Measurements from ENCODE around the gene TMEM52. TPM values are rescaled to one million over a fixed set of nuclear protein-coding genes. Genes with fewer than 3 reads are reported as not detected.

TMEM52 gene
- total and polyA plus RNA-seq, 2 of the 13 experiments (the other 11 are each of a cell fraction or from before 2014, with no cell fraction given): 13.2 to 18.7 TPM

DNA sequence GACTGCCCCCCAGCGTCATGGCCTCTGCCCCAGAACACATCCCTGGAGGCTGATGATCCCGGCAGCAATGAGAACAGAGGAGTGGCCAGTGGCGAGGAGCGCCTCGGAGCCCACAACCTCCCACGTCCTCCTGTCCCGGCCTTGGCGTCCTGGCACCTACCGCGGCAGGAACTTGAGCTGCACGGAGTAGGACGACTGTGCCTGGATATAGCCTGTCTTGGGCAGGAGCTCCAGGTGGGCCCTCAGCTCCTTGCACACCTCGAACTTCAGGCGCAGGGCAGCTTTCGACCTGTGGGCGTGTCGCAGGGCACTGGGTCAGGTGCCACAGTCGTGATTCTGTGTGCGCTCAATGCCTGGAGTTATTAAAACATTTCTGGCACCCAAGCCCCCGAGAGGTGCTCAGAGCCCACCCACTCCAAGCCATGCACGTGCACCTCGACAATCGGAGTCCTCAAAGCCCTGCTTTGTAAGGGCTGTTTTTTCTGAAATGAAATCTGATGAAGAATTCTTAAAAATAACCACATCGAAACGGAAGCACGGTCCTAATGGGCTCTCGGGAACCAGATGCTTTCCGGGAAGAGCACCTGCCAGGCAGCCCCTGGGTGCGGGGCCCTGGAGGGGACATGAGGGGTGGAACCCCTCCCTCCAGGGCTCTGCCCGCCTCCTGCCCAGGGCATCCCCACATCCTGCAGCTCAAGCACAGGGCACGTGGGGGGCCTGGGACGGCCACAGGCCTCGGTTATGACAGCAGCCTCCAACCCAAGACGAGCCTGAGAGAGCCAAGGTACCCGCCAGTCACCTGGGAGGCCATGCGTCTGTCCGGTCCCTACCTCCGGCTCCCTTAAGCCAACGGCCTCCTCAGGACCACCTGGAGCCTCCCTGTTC, 23.0 kb upstream of the TMEM52 start (continued):
- TF ChIP-seq, protein P1, sequence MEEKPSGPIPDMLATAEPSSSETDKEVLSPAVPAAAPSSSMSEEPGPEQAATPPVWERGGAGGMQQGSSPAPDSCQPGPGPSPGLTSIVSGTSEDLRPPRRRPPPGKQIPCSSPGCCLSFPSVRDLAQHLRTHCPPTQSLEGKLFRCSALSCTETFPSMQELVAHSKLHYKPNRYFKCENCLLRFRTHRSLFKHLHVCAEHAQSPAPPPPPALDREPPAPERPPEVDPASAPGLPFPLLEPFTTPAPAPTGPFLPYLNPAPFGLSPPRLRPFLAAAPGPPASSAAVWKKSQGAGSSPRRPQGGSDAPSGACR (CRISPR knock-in tag; IDR thresholded peaks at IDR 0.05): no peak
- no peak for TF ChIP-seq CCAR2 (optimal IDR thresholded peaks at IDR 0.05; ENCODE audit: low read depth, low read length)
- TF ChIP-seq GABPB1 (CRISPR knock-in tag; IDR thresholded peaks at IDR 0.05): no peak
- no peak for TF ChIP-seq MTF2 (CRISPR knock-in tag; IDR thresholded peaks at IDR 0.05; ENCODE audit: borderline replicate concordance)
- no peak for TF ChIP-seq ZFP90 (CRISPR knock-in tag; IDR thresholded peaks at IDR 0.05; ENCODE audit: borderline replicate concordance)
- no peak for TF ChIP-seq ZNF674 (CRISPR knock-in tag; IDR thresholded peaks at IDR 0.05; ENCODE audit: low read depth)
- no peak for TF ChIP-seq RORA (CRISPR knock-in tag; IDR thresholded peaks at IDR 0.05)
- TF ChIP-seq ZNF572 (CRISPR knock-in tag; IDR thresholded peaks at IDR 0.05): no peak
- TF ChIP-seq STAG1 (CRISPR knock-in tag; IDR thresholded peaks at IDR 0.05): no peak
- TF ChIP-seq TBL1XR1 (IDR thresholded peaks at IDR 0.05; ENCODE audit: borderline replicate concordance, low read length, partially characterized antibody): no peak
- TF ChIP-seq, protein P2, sequence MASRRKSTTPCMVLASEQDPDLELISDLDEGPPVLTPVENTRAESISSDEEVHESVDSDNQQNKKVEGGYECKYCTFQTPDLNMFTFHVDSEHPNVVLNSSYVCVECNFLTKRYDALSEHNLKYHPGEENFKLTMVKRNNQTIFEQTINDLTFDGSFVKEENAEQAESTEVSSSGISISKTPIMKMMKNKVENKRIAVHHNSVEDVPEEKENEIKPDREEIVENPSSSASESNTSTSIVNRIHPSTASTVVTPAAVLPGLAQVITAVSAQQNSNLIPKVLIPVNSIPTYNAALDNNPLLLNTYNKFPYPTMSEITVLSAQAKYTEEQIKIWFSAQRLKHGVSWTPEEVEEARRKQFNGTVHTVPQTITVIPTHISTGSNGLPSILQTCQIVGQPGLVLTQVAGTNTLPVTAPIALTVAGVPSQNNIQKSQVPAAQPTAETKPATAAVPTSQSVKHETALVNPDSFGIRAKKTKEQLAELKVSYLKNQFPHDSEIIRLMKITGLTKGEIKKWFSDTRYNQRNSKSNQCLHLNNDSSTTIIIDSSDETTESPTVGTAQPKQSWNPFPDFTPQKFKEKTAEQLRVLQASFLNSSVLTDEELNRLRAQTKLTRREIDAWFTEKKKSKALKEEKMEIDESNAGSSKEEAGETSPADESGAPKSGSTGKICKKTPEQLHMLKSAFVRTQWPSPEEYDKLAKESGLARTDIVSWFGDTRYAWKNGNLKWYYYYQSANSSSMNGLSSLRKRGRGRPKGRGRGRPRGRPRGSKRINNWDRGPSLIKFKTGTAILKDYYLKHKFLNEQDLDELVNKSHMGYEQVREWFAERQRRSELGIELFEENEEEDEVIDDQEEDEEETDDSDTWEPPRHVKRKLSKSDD (CRISPR knock-in tag; IDR thresholded peaks at IDR 0.05; ENCODE audit: low read depth): no peak
- TF ChIP-seq, protein P3, sequence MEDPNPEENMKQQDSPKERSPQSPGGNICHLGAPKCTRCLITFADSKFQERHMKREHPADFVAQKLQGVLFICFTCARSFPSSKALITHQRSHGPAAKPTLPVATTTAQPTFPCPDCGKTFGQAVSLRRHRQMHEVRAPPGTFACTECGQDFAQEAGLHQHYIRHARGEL (CRISPR knock-in tag; IDR thresholded peaks at IDR 0.05): no peak
- TF ChIP-seq, protein P4, sequence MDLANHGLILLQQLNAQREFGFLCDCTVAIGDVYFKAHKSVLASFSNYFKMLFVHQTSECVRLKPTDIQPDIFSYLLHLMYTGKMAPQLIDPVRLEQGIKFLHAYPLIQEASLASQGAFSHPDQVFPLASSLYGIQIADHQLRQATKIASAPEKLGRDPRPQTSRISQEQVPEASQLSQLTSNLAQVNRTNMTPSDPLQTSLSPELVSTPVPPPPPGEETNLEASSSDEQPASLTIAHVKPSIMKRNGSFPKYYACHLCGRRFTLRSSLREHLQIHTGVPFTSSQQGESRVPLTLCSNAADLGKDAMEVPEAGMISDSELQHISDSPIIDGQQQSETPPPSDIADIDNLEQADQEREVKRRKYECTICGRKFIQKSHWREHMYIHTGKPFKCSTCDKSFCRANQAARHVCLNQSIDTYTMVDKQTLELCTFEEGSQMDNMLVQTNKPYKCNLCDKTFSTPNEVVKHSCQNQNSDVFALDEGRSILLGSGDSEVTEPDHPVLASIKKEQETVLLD (CRISPR knock-in tag; IDR thresholded peaks at IDR 0.05; ENCODE audit: low read depth): no peak
- no peak for TF ChIP-seq NKX3-1 (CRISPR knock-in tag; IDR thresholded peaks at IDR 0.05)
- no peak for TF ChIP-seq FLYWCH1 (CRISPR knock-in tag; IDR thresholded peaks at IDR 0.05)
- TF ChIP-seq, protein P5, sequence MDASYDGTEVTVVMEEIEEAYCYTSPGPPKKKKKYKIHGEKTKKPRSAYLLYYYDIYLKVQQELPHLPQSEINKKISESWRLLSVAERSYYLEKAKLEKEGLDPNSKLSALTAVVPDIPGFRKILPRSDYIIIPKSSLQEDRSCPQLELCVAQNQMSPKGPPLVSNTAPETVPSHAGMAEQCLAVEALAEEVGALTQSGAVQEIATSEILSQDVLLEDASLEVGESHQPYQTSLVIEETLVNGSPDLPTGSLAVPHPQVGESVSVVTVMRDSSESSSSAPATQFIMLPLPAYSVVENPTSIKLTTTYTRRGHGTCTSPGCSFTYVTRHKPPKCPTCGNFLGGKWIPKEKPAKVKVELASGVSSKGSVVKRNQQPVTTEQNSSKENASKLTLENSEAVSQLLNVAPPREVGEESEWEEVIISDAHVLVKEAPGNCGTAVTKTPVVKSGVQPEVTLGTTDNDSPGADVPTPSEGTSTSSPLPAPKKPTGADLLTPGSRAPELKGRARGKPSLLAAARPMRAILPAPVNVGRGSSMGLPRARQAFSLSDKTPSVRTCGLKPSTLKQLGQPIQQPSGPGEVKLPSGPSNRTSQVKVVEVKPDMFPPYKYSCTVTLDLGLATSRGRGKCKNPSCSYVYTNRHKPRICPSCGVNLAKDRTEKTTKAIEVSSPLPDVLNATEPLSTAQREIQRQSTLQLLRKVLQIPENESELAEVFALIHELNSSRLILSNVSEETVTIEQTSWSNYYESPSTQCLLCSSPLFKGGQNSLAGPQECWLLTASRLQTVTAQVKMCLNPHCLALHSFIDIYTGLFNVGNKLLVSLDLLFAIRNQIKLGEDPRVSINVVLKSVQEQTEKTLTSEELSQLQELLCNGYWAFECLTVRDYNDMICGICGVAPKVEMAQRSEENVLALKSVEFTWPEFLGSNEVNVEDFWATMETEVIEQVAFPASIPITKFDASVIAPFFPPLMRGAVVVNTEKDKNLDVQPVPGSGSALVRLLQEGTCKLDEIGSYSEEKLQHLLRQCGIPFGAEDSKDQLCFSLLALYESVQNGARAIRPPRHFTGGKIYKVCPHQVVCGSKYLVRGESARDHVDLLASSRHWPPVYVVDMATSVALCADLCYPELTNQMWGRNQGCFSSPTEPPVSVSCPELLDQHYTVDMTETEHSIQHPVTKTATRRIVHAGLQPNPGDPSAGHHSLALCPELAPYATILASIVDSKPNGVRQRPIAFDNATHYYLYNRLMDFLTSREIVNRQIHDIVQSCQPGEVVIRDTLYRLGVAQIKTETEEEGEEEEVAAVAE (CRISPR knock-in tag; IDR thresholded peaks at IDR 0.05; ENCODE audit: borderline replicate concordance): no peak
- TF ChIP-seq ZMYM4 (CRISPR knock-in tag; IDR thresholded peaks at IDR 0.05): no peak
- TF ChIP-seq POLR2A (IDR thresholded peaks at IDR 0.05; ENCODE audit: insufficient read depth in 1 of 2, low read depth in 2 of 2, low read length in 2 of 2): no peak
- no peak for TF ChIP-seq MBNL3 (CRISPR knock-in tag; conservative IDR thresholded peaks at IDR 0.05)
- no peak for TF ChIP-seq YEATS4 (CRISPR knock-in tag; IDR thresholded peaks at IDR 0.05; ENCODE audit: borderline replicate concordance)
